IPS-20b (cell line): ENCODE results near the gene SLC9A7.

Source experiments
- H3K27ac ChIP-seq: one replicate; pipeline ENCODE4 v1.5.1; 2013; ENCODE audit warnings: low read length
- H3K27me3 ChIP-seq: 2 replicates; pipeline ENCODE4 v1.6.1; 2013; ENCODE audit warnings: mild to moderate bottlenecking, low read length, inconsistent platforms; ENCODE audit not compliant: insufficient read depth
- H3K36me3 ChIP-seq: 2 replicates; pipeline ENCODE4 v1.6.1; 2013; ENCODE audit warnings: low read depth, mild to moderate bottlenecking, inconsistent platforms, low read length, moderate library complexity; ENCODE audit not compliant: insufficient read depth
- H3K4me1 ChIP-seq: 2 replicates; pipeline ENCODE4 v1.6.1; 2013; ENCODE audit warnings: mild to moderate bottlenecking, control low read depth, inconsistent platforms, low read length, moderate library complexity; ENCODE audit not compliant: insufficient read depth
- H3K4me3 ChIP-seq: 2 replicates; pipeline ENCODE4 v1.5.1; 2013; ENCODE audit warnings: mild to moderate bottlenecking, low read length, inconsistent platforms
- H3K9ac ChIP-seq: 2 replicates; pipeline ENCODE4 v1.6.1; 2013; ENCODE audit warnings: low read depth, mild to moderate bottlenecking, inconsistent platforms, low read length, moderate library complexity
- H3K9me3 ChIP-seq: 2 replicates; pipeline ENCODE4 v1.6.1; 2013; ENCODE audit warnings: mild to moderate bottlenecking, low read depth, low read length, inconsistent platforms; ENCODE audit not compliant: insufficient read depth

The SLC9A7 gene

GRCh38 chrX:46620505-46620904 lies 138.4 kb downstream of the SLC9A7 start:
- Histone ChIP-seq H3K4me3 (no peak overlapping the region), H3K27ac (no peak overlapping the region), H3K9ac (no peak overlapping the region), H3K27me3 (no peaks in the 10 kb centered on the region), H3K4me1 (peaks cover 10% of the 10 kb centered on the region), H3K9me3 (no peaks in the 10 kb centered on the region), H3K36me3 (peaks cover 18% of the 10 kb centered on the region; the same call in 1 of the 2 replicates)

DNA sequence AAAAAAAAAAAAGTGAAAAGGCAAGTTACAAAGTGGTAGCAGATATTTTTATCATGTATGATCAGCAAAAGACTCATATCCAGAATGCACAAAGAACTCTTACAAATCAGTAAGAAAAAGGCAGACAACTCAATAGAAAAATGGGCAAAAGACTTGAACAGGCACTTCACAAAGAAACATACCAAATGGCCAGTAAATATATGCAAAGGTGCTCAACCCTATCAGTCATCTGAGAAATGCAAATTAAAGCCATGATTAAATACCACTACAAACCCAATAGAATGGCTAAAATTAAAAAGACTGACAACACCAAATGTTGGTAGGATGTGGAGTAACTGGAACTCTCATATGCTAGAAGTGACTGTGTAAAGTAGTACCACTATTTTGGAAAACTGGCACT lies 140.0 kb downstream of the SLC9A7 start:
- Histone ChIP-seq H3K4me1 (peaks cover 10% of the 10 kb centered on the region), H3K4me3 (no peak overlapping the region), H3K9me3 (no peaks in the 10 kb centered on the region), H3K9ac (no peak overlapping the region), H3K27me3 (no peaks in the 10 kb centered on the region), H3K36me3 (peaks cover 18% of the 10 kb centered on the region; the same call in 1 of the 2 replicates), H3K27ac (no peak overlapping the region)

- Histone ChIP-seq H3K36me3 (peaks cover 18% of the 10 kb centered on the region; the same call in 1 of the 2 replicates), H3K9me3 (no peaks in the 10 kb centered on the region), H3K27ac (no peak overlapping the region), H3K4me3 (no peak overlapping the region), H3K9ac (no peak overlapping the region), H3K4me1 (peaks cover 9% of the 10 kb centered on the region), H3K27me3 (no peaks in the 10 kb centered on the region)
Observed at GRCh38 chrX:46617906-46618305, 141.0 kb downstream of the SLC9A7 start.

DNA sequence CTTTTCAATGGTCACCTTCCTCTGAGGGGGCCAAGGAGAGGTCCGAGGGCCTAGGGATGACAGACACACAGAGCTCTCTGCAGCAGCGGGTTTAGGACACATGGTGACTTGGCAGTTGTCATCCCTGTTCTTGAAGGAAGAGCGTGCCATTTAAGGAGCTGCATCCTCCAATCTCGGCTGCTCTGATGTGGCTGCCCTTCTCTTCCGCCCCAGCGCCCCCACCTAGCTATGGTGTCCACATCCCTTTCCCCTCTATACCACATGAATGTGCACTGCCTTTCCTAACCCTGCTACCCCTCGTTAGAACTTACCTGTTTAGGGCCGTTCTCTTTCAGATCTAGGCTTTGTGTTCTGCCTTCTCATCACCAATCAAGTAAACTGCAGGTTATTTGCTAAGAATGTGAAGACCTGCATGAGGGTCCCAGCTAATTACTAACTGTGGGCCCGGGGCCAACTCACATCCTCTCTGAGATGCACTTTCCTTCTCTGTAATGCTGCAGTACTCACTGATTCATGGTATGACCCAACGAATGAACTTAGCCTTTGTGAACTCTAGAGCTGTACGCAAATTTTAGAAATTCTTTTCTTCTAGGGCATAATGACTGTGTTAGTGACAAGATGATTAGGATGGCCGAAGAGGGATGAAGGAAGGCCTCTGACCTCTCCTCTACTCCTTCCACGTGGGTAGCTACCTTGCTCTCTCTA lies 147.1 kb downstream of the SLC9A7 start:
- Histone ChIP-seq H3K36me3 (0 out of 2 replicates have a peak, but pooled peaks cover 3% of the 10 kb centered on the region), H3K9ac (no peak overlapping the region)

GRCh38 chrX:46610070-46610658 lies 148.8 kb downstream of the SLC9A7 start:
- no peaks in the 10 kb centered on the region for H3K9me3 ChIP-seq
- no peak overlapping the region for H3K27ac ChIP-seq
- no peak overlapping the region for H3K9ac ChIP-seq
- H3K4me3 ChIP-seq: no peak overlapping the region
- H3K27me3 ChIP-seq: no peaks in the 10 kb centered on the region
- H3K36me3 ChIP-seq: 0 out of 2 replicates have a peak, but pooled peaks cover 4% of the 10 kb centered on the region
- no peaks in the 10 kb centered on the region for H3K4me1 ChIP-seq

More for the DNA sequence above, 147.1 kb downstream of the SLC9A7 start:
- Histone ChIP-seq H3K27me3 (no peaks in the 10 kb centered on the region), H3K4me3 (no peak overlapping the region), H3K9me3 (no peaks in the 10 kb centered on the region), H3K4me1 (no peaks in the 10 kb centered on the region), H3K27ac (no peak overlapping the region)

DNA sequence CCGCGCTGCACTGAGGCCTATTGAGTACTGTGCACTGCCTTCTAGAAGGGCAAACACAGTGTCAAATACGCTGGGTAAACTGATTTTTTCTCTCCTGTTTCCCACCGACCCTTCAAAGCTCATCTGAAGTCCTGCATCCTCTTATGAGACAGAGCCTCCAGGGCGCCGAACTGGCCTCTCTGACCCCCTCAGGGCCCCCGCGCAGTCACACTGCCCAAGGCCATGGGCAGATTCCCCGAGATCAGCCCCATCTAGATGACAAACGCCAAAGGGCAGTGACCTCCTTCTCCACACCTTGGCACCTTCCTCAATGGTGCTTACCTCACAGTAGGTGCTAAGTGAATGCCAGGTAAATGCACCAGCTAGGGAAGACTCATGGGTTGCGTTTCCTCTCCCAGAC lies 151.0 kb downstream of the SLC9A7 start:
- Histone ChIP-seq H3K4me1 (no peaks in the 10 kb centered on the region), H3K9me3 (no peaks in the 10 kb centered on the region), H3K9ac (no peak overlapping the region), H3K27me3 (no peaks in the 10 kb centered on the region), H3K36me3 (0 out of 2 replicates have a peak, but pooled peaks cover 4% of the 10 kb centered on the region), H3K27ac (no peak overlapping the region), H3K4me3 (no peak overlapping the region)

DNA sequence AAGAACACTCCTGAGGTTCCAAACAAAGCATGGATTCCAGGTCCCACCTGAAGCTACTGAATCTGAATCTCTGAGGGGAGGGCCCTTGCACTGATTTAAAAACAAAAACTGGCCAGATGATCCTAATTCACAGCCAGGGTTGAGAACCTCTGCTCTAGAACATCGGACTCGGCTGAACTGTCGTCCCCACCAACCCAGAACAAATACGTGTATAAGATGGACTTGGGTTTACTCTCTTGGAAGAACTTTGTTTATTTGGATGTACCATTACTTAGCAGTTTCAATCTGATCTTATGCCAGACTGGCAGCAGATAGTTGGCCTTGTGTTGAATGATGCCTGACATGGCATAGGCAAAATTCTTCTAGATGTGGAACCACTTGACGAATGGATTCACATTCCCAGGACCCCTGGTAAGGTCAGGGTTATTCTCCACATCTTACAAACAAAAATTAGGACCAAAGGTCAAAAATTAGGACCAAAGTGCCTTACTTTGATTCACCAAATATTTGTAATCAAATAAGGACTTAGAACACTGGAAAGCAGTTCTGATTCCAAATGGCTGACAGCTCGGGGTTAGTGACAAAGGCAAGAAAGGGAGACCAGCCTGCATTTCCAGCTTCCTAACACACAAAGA lies 156.3 kb downstream of the SLC9A7 start:
- H3K4me3 ChIP-seq: no peak overlapping the region
- H3K9ac ChIP-seq: no peak overlapping the region
- peaks cover 2% of the 10 kb centered on the region; the same call in 1 of the 2 replicates for H3K4me1 ChIP-seq
- H3K36me3 ChIP-seq: peaks cover 8% of the 10 kb centered on the region; the same call in 1 of the 2 replicates
- no peaks in the 10 kb centered on the region for H3K27me3 ChIP-seq
- H3K9me3 ChIP-seq: no peaks in the 10 kb centered on the region
- H3K27ac ChIP-seq: no peak overlapping the region

DNA sequence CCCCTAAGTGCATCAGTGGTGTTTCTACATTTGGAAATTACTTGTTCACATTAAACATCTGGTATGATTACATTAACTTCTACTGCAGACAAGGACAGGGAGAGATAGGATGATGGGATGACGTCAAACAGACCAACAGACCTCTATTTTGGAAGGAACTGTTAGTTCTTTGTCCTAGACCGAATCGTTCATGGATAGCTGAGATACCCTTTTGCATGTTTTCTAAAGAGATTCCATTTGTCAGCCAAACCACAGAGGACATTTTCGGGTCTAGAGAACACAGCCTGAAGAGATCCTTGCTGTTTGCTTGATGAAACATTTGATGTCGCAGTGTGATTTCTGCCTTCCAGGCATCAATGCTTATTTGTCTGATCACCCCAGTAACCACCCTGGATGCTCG lies 157.6 kb downstream of the SLC9A7 start:
- H3K9me3 ChIP-seq: no peaks in the 10 kb centered on the region
- H3K36me3 ChIP-seq: peaks cover 4% of the 10 kb centered on the region; the same call in 1 of the 2 replicates
- H3K27ac ChIP-seq: no peak overlapping the region
- no peaks in the 10 kb centered on the region for H3K27me3 ChIP-seq
- H3K4me1 ChIP-seq: peaks cover 3% of the 10 kb centered on the region; the same call in 1 of the 2 replicates
- H3K4me3 ChIP-seq: no peak overlapping the region
- H3K9ac ChIP-seq: no peak overlapping the region

GRCh38 chrX:46599051-46599560 lies 159.8 kb downstream of the SLC9A7 start:
- Histone ChIP-seq H3K27ac (no peak overlapping the region), H3K4me1 (peaks cover 3% of the 10 kb centered on the region; the same call in 1 of the 2 replicates), H3K4me3 (no peak overlapping the region), H3K36me3 (peaks cover 4% of the 10 kb centered on the region; the same call in 1 of the 2 replicates), H3K9me3 (no peaks in the 10 kb centered on the region), H3K9ac (no peak overlapping the region), H3K27me3 (no peaks in the 10 kb centered on the region)

- no peaks in the 10 kb centered on the region for H3K27me3 ChIP-seq
- no peak overlapping the region for H3K27ac ChIP-seq
- H3K9ac ChIP-seq: no peak overlapping the region
- no peaks in the 10 kb centered on the region for H3K9me3 ChIP-seq
- peaks cover 3% of the 10 kb centered on the region; the same call in 1 of the 2 replicates for H3K4me1 ChIP-seq
- H3K36me3 ChIP-seq: peaks cover 4% of the 10 kb centered on the region; the same call in 1 of the 2 replicates
- no peak overlapping the region for H3K4me3 ChIP-seq
Observed at GRCh38 chrX:46597771-46598170, 161.1 kb downstream of the SLC9A7 start.

DNA sequence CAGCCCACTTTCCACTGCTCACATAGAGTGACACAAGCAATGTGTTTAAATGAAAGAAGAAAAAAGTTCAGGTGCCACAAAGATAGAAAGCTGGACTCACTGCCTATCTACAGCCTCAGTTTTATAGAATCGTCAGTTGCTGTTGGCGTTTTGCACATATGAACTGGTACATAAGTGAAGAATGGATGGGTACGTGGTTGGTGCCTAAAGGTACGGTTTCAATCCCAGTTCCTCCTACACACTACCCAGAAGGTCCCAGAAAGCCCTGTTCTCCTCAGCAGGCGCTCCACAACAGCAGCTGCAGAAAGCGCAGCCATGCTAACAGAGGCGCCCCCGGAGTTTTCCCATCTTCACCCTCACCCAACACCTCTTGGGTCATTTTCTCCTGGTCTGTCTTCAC lies 161.7 kb downstream of the SLC9A7 start:
- Histone ChIP-seq H3K9ac (no peak overlapping the region), H3K36me3 (peaks cover 2% of the 10 kb centered on the region; the same call in 1 of the 2 replicates)

More for the DNA sequence above, 161.7 kb downstream of the SLC9A7 start:
- Histone ChIP-seq H3K27ac (no peak overlapping the region), H3K9me3 (no peaks in the 10 kb centered on the region), H3K4me3 (no peak overlapping the region), H3K4me1 (peaks cover 3% of the 10 kb centered on the region; the same call in 1 of the 2 replicates), H3K27me3 (no peaks in the 10 kb centered on the region)
